Measurements from ENCODE around the gene CEBPZ. TPM values are rescaled to one million over a fixed set of nuclear protein-coding genes. Genes with fewer than 3 reads are reported as not detected.

CEBPZ gene, protein sequence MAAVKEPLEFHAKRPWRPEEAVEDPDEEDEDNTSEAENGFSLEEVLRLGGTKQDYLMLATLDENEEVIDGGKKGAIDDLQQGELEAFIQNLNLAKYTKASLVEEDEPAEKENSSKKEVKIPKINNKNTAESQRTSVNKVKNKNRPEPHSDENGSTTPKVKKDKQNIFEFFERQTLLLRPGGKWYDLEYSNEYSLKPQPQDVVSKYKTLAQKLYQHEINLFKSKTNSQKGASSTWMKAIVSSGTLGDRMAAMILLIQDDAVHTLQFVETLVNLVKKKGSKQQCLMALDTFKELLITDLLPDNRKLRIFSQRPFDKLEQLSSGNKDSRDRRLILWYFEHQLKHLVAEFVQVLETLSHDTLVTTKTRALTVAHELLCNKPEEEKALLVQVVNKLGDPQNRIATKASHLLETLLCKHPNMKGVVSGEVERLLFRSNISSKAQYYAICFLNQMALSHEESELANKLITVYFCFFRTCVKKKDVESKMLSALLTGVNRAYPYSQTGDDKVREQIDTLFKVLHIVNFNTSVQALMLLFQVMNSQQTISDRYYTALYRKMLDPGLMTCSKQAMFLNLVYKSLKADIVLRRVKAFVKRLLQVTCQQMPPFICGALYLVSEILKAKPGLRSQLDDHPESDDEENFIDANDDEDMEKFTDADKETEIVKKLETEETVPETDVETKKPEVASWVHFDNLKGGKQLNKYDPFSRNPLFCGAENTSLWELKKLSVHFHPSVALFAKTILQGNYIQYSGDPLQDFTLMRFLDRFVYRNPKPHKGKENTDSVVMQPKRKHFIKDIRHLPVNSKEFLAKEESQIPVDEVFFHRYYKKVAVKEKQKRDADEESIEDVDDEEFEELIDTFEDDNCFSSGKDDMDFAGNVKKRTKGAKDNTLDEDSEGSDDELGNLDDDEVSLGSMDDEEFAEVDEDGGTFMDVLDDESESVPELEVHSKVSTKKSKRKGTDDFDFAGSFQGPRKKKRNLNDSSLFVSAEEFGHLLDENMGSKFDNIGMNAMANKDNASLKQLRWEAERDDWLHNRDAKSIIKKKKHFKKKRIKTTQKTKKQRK
- 10 to 100 TPM; 17.4 to 31.5 (median 25.3) TPM for total RNA-seq
- polyA plus RNA-seq: 10 to 100 TPM; 34.6 to 50.9 TPM
- long read RNA-seq, donor 1, transcript CEBPZ-201 (16 exons, 3,463 nt): major isoform, 46 of 136 reads
- long read RNA-seq, donor 1, partial matches to known transcripts: 10 of 136 reads
- long read RNA-seq, donor 1, other reads (novel, unspliced or antisense): 80 of 136 reads
- long read RNA-seq, donor 2, transcript CEBPZ-201 (16 exons, 3,463 nt): major isoform, 106 of 200 reads
- long read RNA-seq, donor 2, partial matches to known transcripts: 89 of 200 reads
- long read RNA-seq, donor 2, other reads (novel, unspliced or antisense): 5 of 200 reads
- long read RNA-seq, donor 3, transcript CEBPZ-201 (16 exons, 3,463 nt): major isoform, 44 of 80 reads
- long read RNA-seq, donor 3, partial matches to known transcripts: 5 of 80 reads
- long read RNA-seq, donor 3, other reads (novel, unspliced or antisense): 31 of 80 reads

DNA sequence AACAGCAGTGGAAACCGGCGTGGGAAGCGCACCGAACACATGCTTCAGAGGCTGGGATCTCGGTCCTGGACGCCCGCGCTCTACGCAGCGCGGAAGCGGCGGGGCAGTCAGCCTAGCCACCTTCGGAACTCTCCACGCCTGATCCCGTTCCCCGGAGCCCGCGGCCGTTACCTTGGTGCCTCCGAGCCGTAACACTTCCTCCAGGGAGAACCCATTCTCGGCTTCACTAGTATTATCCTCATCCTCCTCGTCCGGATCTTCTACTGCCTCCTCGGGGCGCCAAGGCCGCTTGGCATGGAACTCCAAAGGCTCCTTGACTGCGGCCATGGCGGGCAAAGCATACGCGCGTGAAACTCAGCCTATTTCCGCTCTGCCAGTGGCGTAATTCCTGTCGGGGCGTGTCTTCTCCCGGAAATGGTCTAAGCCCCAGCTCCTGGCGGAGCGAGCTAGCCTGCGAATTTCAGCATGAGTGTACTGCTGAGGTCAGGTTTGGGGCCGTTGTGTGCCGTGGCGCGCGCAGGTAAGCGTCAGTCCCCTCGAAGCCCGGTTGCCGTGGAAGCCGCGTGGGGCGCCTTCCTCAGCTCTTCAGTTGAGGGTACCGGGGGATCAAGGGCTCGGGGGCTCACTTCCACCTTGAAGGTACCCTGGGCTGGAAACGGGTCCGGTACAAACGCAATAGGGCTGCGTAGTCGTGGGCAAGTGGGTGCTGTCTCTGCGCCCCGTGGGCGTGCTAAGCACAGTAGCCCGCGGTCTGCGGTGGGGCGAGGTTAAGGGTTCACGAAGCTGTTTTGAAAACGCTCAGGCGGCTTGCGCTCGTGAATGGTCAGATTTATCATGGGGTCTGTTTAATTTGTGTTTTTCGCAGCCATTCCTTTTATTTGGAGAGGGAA is at the start of gene CEBPZ, which contains the start of gene NDUFAF7:
Gene CEBPZ, minus strand, starts transcription at position 356 of the 890 bp plus-strand sequence. Its CDS starts 29 bp downstream, at position 327.
Gene NDUFAF7, plus strand, starts transcription at position 418 of the 890 bp plus-strand sequence. Its CDS starts 48 bp downstream, at position 466.
- Histone ChIP-seq H3K36me3 (peaks cover 0 to 36% (median 28%) of the 10 kb centered on the region in 9 donors), H3K4me3 (peak within 1 kb of the TSS; percentile 64 to 94 (median 86)), H3K9me3 (no peaks in the 10 kb centered on the region), H3K27ac (peak within 1 kb of the TSS; percentile 83 to 96 (median 91)), H3K27me3 (no peaks in the 10 kb centered on the region), H3K4me1 (peaks cover 9 to 42% (median 33%) of the 10 kb centered on the region in 12 donors)
- ATAC-seq: peak; percentile 95 to 99 (median 98)
- WGBS, 4 donors: 0 to 1% (median 0%) methylated on average over 41 to 73 of the region's 73 CpGs
- TF ChIP-seq POLR2A (IDR thresholded peaks at IDR 0.05): peak in 1 of 2 donors; percentile 68
- TF ChIP-seq, protein P1, sequence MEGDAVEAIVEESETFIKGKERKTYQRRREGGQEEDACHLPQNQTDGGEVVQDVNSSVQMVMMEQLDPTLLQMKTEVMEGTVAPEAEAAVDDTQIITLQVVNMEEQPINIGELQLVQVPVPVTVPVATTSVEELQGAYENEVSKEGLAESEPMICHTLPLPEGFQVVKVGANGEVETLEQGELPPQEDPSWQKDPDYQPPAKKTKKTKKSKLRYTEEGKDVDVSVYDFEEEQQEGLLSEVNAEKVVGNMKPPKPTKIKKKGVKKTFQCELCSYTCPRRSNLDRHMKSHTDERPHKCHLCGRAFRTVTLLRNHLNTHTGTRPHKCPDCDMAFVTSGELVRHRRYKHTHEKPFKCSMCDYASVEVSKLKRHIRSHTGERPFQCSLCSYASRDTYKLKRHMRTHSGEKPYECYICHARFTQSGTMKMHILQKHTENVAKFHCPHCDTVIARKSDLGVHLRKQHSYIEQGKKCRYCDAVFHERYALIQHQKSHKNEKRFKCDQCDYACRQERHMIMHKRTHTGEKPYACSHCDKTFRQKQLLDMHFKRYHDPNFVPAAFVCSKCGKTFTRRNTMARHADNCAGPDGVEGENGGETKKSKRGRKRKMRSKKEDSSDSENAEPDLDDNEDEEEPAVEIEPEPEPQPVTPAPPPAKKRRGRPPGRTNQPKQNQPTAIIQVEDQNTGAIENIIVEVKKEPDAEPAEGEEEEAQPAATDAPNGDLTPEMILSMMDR (IDR thresholded peaks at IDR 0.05): no peak
- intact Hi-C loops (cut with DNase I): loop anchor here in 1 of 10 donors (5.0 kb wide), 1 partner anchor 34 kb away; the partner anchor contains the start of gene CEBPZOS
- DNase-seq: peak; percentile 90 to 94 (median 92)

DNA sequence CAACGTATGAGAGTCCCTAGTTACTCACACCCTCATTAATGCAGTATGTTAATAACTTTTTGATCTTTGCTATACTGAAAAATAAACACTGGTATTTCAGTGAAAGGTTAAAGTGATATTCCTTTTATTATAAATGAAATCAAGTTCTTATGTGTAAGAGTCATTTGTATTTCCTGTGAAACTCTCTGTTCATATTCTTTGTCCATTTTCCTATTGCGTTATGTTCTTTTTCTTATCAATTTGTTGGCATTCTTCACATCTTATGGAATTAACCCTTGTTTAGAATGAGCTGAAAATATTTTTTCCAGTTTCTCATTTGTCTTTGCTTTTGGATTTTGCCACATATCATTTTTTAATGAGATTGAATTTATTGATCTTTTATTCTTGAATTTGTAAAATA is 44.9 kb upstream of the CEBPZ start:
- DNase-seq: no peak
- no peak overlapping the region for H3K4me3 ChIP-seq
- peaks cover under 1 to 98% (median 84%) of the 10 kb centered on the region in 9 donors for H3K36me3 ChIP-seq
- H3K4me1 ChIP-seq: no peaks in the 10 kb centered on the region
- TF ChIP-seq POLR2A (IDR thresholded peaks at IDR 0.05): no peak
- TF ChIP-seq, protein P1 (IDR thresholded peaks at IDR 0.05): no peak
- no peak for ATAC-seq
- no peaks in the 10 kb centered on the region for H3K27me3 ChIP-seq
- intact Hi-C loops (cut with DNase I): no loop called here
- WGBS, 4 donors: 86 to 93% (median 88%) methylated on average over 2 of the region's 2 CpGs
- no peaks in the 10 kb centered on the region for H3K9me3 ChIP-seq
- H3K27ac ChIP-seq: no peak overlapping the region

DNA sequence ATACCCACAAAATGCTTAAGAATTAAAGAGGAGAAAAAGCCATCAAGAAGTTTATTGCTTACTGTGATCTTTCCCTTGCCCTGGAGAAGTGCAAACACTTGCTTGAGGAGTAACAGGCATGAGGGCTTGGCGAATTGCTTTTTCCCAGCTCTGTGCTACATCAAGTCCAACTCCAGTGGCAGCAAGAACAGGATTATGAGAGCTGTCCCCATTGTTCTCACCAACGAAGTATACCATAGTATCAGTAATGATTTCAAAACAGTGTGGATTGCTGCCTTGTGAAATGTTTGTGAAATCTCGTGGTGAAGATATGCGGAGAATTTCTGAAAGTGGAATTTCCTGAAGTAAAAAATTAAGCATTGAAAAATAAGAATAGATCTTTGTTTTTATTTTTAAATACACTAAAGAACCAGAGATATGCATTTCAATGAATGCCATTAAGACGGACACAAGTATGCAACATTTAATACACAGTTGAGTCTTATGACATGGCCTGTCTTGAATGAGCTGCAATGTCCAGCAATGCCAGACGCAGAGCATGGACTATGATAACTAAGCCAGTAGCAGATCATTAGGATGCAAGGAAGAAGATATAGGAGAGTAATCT is 43.1 kb upstream of the CEBPZ start:
- Histone ChIP-seq H3K4me1 (no peaks in the 10 kb centered on the region), H3K9me3 (no peaks in the 10 kb centered on the region), H3K4me3 (no peak overlapping the region), H3K27ac (peak overlapping the region in 1 of 12 donors; percentile 48), H3K27me3 (no peaks in the 10 kb centered on the region), H3K36me3 (peaks cover 0 to 97% (median 84%) of the 10 kb centered on the region in 9 donors)
- no peak for TF ChIP-seq POLR2A (IDR thresholded peaks at IDR 0.05)
- TF ChIP-seq, protein P1 (IDR thresholded peaks at IDR 0.05): no peak
- DNase-seq: no peak
- intact Hi-C loops (cut with DNase I): no loop called here
- WGBS, 4 donors: 77 to 83% (median 79%) methylated on average over 6 of the region's 6 CpGs
- ATAC-seq: no peak
